Mesenchymal stem cell (in vitro differentiated cells and primary cell): ENCODE data around the gene CDRT4.

Experiments
- DNase-seq: peaks from one replicate; pipeline ENCODE4 v3.0.0-alpha.2; 2013
- H2AFZ ChIP-seq: one replicate; pipeline ENCODE4 v1.6.1; 2013; ENCODE audit warnings: low read depth, mild to moderate bottlenecking, control low read depth, inconsistent platforms, low read length, moderate library complexity
- H2AK5ac ChIP-seq: 2 replicates; pipeline ENCODE4 v1.6.1; 2013; ENCODE audit warnings: low read length, moderate library complexity, mild to moderate bottlenecking, inconsistent platforms; ENCODE audit not compliant: severe bottlenecking
- H2BK120ac ChIP-seq: one replicate; pipeline ENCODE4 v1.6.1; 2013; ENCODE audit warnings: low read depth, mild to moderate bottlenecking, inconsistent platforms, low read length, moderate library complexity
- H2BK12ac ChIP-seq, 2 experiments: one replicate each; pipeline ENCODE4 v1.6.1; 2013; ENCODE audit warnings: inconsistent platforms in 2 of 2, low read length in 2 of 2, mild to moderate bottlenecking in 2 of 2, moderate library complexity in 2 of 2, control low read depth in 1 of 2
- H2BK15ac ChIP-seq: one replicate; pipeline ENCODE4 v1.6.1; 2013; ENCODE audit warnings: mild to moderate bottlenecking, low read depth, inconsistent platforms; ENCODE audit not compliant: poor library complexity, severe bottlenecking
- H2BK5ac ChIP-seq: 2 replicates; pipeline ENCODE4 v1.6.1; 2013; ENCODE audit warnings: low read depth, mild to moderate bottlenecking, low read length, control low read depth, inconsistent platforms; ENCODE audit not compliant: poor library complexity, severe bottlenecking
- H3K14ac ChIP-seq, 2 experiments: one replicate each; pipeline ENCODE4 v1.6.1; 2013; ENCODE audit warnings: inconsistent platforms in 2 of 2, low read length in 2 of 2, control low read depth in 1 of 2, mild to moderate bottlenecking in 1 of 2, moderate library complexity in 1 of 2
- H3K18ac ChIP-seq, 2 experiments: one replicate each; pipeline ENCODE4 v1.6.1; 2013; ENCODE audit warnings: inconsistent platforms in 2 of 2, low read length in 2 of 2, control low read depth in 1 of 2, low read depth in 1 of 2, mild to moderate bottlenecking in 1 of 2
- H3K23ac ChIP-seq, 2 experiments: one replicate each; pipeline ENCODE4 v1.6.1; 2013; ENCODE audit warnings: inconsistent platforms in 2 of 2, low read length in 2 of 2, mild to moderate bottlenecking in 2 of 2, moderate library complexity in 2 of 2, control low read depth in 1 of 2
- H3K27ac ChIP-seq: 2 replicates; pipeline ENCODE4 v1.5.1; 2013; ENCODE audit warnings: mild to moderate bottlenecking, moderate library complexity, low read length, control low read depth, inconsistent platforms; ENCODE audit not compliant: poor library complexity, severe bottlenecking
- H3K27me3 ChIP-seq, 2 experiments: 2 replicates each; pipeline versions ENCODE4 v1.6.1 to v1.7.0; 2013; ENCODE audit warnings: low read length in 2 of 2, mild to moderate bottlenecking in 2 of 2, moderate library complexity in 2 of 2, control low read depth in 1 of 2, inconsistent platforms in 1 of 2; ENCODE audit not compliant: control insufficient read depth in 1 of 2, insufficient read depth in 1 of 2
- H3K36me3 ChIP-seq, 2 experiments: 2 replicates each; pipeline versions ENCODE4 v1.6.1 to v1.7.0; 2013; ENCODE audit warnings: low read length in 2 of 2, control low read depth in 1 of 2, inconsistent platforms in 1 of 2, low read depth in 1 of 2, mild to moderate bottlenecking in 1 of 2; ENCODE audit not compliant: insufficient read depth in 2 of 2, control insufficient read depth in 1 of 2
- H3K4ac ChIP-seq, 2 experiments: one replicate each; pipeline ENCODE4 v1.6.1; 2013; ENCODE audit warnings: inconsistent platforms in 2 of 2, low read length in 2 of 2, mild to moderate bottlenecking in 2 of 2, moderate library complexity in 2 of 2, control low read depth in 1 of 2, low read depth in 1 of 2
- H3K4me1 ChIP-seq: 2 replicates; pipeline ENCODE4 v1.6.1; 2013; ENCODE audit warnings: low read depth, low read length, control low read depth; ENCODE audit not compliant: control insufficient read depth, insufficient read depth
- H3K4me2 ChIP-seq: 2 replicates; pipeline ENCODE4 v1.6.1; 2013; ENCODE audit warnings: low read length, mild to moderate bottlenecking, inconsistent platforms; ENCODE audit not compliant: poor library complexity, severe bottlenecking
- H3K4me3 ChIP-seq, 2 experiments: 2 replicates each; pipeline versions ENCODE4 v1.5.1 to v1.7.0; 2013; ENCODE audit warnings: low read length in 2 of 2, mild to moderate bottlenecking in 2 of 2, control low read depth in 1 of 2, low read depth in 1 of 2; ENCODE audit not compliant: insufficient read depth in 1 of 2
- H3K79me1 ChIP-seq: replicated peaks from 2 replicates; pipeline ENCODE4 v1.6.1; 2013; ENCODE audit warnings: mild to moderate bottlenecking, control low read depth, low read length, inconsistent platforms; ENCODE audit not compliant: poor library complexity, severe bottlenecking
- H3K9ac ChIP-seq: 2 replicates; pipeline ENCODE4 v1.7.0; 2013; ENCODE audit warnings: mild to moderate bottlenecking, low read length, moderate library complexity
- H3K9me3 ChIP-seq: 2 replicates; pipeline ENCODE4 v1.7.0; 2013; ENCODE audit warnings: mild to moderate bottlenecking, low read length; ENCODE audit not compliant: control insufficient read depth
- H4K8ac ChIP-seq: one replicate; pipeline ENCODE4 v1.6.1; 2013; ENCODE audit warnings: inconsistent platforms, mild to moderate bottlenecking, low read length, moderate library complexity
- H4K91ac ChIP-seq: one replicate; pipeline ENCODE4 v1.6.1; 2013; ENCODE audit warnings: mild to moderate bottlenecking, low read length, inconsistent platforms
- WGBS: methylation state at CpG from one replicate; pipeline ENCODE4 v1.1.7; 2013; ENCODE audit warnings: mixed read lengths; 5-methylcytosine and 5-hydroxymethylcytosine counted together

CDRT4 gene

GRCh38 chr17:15397620-15398019, 69.8 kb downstream of the CDRT4 start:
- Histone ChIP-seq H3K9me3 (no peaks in the 10 kb centered on the region), H3K4me1 (peaks cover 8% of the 10 kb centered on the region), H2BK5ac (no peak overlapping the region), H4K8ac (peak overlapping the region; percentile 75), H3K27me3 (no peaks in the 10 kb centered on the region), H2BK120ac (no peak overlapping the region), H3K79me1 (no peaks in the 10 kb centered on the region), H3K27ac (no peak overlapping the region), H3K14ac (no peak overlapping the region), H4K91ac (no peak overlapping the region), H3K4me3 (no peak overlapping the region), H3K36me3 (no peaks in the 10 kb centered on the region), H3K4me2 (no peak overlapping the region), H2AFZ (no peak overlapping the region), H2BK15ac (peak overlapping the region; percentile 38), H3K18ac (no peak overlapping the region), H3K4ac (peak overlapping the region; percentile 50 to 59), H2AK5ac (no peak overlapping the region), H2BK12ac (peak overlapping the region; percentile 40 to 56), H3K23ac (no peak overlapping the region), H3K9ac (no peak overlapping the region)
- WGBS = 50% methylated on average over 5 of the region's 5 CpGs
- no peak for DNase-seq

GRCh38 chr17:15395091-15395490, 72.3 kb downstream of the CDRT4 start:
- no peak overlapping the region for H2AK5ac ChIP-seq
- no peaks in the 10 kb centered on the region for H3K36me3 ChIP-seq
- no peak overlapping the region for H2AFZ ChIP-seq
- no peak overlapping the region for H3K27ac ChIP-seq
- no peak overlapping the region for H2BK12ac ChIP-seq
- H3K9ac ChIP-seq = no peak overlapping the region
- no peak overlapping the region for H3K18ac ChIP-seq
- H2BK15ac ChIP-seq = no peak overlapping the region
- no peak overlapping the region for H4K91ac ChIP-seq
- peaks cover 8% of the 10 kb centered on the region for H3K4me1 ChIP-seq
- H2BK5ac ChIP-seq = no peak overlapping the region
- 55% methylated on average over 4 of the region's 4 CpGs for whole genome bisulfite sequencing
- H4K8ac ChIP-seq = no peak overlapping the region
- no peaks in the 10 kb centered on the region for H3K9me3 ChIP-seq
- H3K79me1 ChIP-seq = no peaks in the 10 kb centered on the region
- H3K23ac ChIP-seq = no peak overlapping the region
- DNase-seq = no peak
- no peak overlapping the region for H3K14ac ChIP-seq
- H3K4me2 ChIP-seq = no peak overlapping the region
- no peak overlapping the region for H2BK120ac ChIP-seq
- no peak overlapping the region for H3K4me3 ChIP-seq
- no peak overlapping the region for H3K4ac ChIP-seq
- no peaks in the 10 kb centered on the region for H3K27me3 ChIP-seq

- Histone ChIP-seq H3K4me2 (no peak overlapping the region), H2AK5ac (no peak overlapping the region), H3K27ac (no peak overlapping the region), H2BK15ac (no peak overlapping the region), H3K4ac (no peak overlapping the region), H3K4me1 (peaks cover 5% of the 10 kb centered on the region), H4K91ac (no peak overlapping the region), H3K23ac (no peak overlapping the region), H2BK12ac (no peak overlapping the region), H2BK120ac (no peak overlapping the region), H3K27me3 (no peaks in the 10 kb centered on the region), H3K79me1 (no peaks in the 10 kb centered on the region), H3K9ac (no peak overlapping the region), H2BK5ac (no peak overlapping the region), H3K18ac (no peak overlapping the region), H3K9me3 (no peaks in the 10 kb centered on the region), H3K36me3 (no peaks in the 10 kb centered on the region), H2AFZ (no peak overlapping the region), H3K14ac (no peak overlapping the region), H3K4me3 (no peak overlapping the region), H4K8ac (no peak overlapping the region)
- 97% methylated on average over 7 of the region's 7 CpGs for WGBS
- DNase-seq = no peak
Observed at GRCh38 chr17:15393414-15393813, 74.0 kb downstream of the CDRT4 start.

DNA sequence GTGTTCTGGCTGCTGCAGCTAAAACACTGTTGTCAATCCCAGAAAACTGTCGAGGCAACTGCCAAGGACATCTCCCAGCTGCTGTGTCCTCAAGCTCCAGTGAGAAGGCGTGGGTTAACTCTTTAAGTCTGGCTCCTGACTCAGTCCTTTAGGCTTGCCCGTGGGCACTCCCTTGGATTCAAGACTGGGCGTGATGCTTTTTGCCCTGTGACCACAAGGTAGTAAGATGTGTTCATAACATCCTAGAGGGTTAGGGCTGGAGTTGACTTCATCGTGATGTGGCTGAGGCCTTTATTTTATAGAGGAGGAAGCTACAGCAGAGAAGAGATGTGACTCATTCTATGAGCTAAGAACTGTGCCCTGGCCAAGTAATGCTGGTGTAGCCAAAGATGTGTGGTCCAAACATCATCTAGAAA, 75.1 kb downstream of the CDRT4 start:
- Histone ChIP-seq H4K91ac (no peak overlapping the region), H3K4me3 (no peak overlapping the region), H3K79me1 (no peaks in the 10 kb centered on the region), H2BK120ac (no peak overlapping the region), H3K14ac (no peak overlapping the region), H2AK5ac (no peak overlapping the region), H3K9me3 (no peaks in the 10 kb centered on the region), H3K36me3 (no peaks in the 10 kb centered on the region), H4K8ac (no peak overlapping the region), H3K9ac (peak overlapping the region; percentile 33), H2AFZ (no peak overlapping the region), H3K4ac (no peak overlapping the region), H3K23ac (no peak overlapping the region), H3K4me1 (no peaks in the 10 kb centered on the region), H2BK15ac (no peak overlapping the region), H2BK12ac (no peak overlapping the region), H3K27ac (no peak overlapping the region), H3K18ac (no peak overlapping the region), H3K27me3 (no peaks in the 10 kb centered on the region), H2BK5ac (no peak overlapping the region), H3K4me2 (no peak overlapping the region)
- WGBS = 50% methylated on average over 5 of the region's 5 CpGs
- peak; percentile 66 for DNase-seq
